A549 (cell line): ENCODE results near the gene RNF130. TPM values are rescaled to one million over a fixed set of nuclear protein-coding genes. Genes with fewer than 3 reads are reported as not detected.

ENCODE experiments used
- ATAC-seq, 2 experiments: fragments of 200-7000 bp in 1 of 2; fragments of >200 bp in 1 of 2; cut with Nextera tagmentation in 1 of 2; cut with Tn5 transposase in 1 of 2; 3 replicates each; pipeline versions ENCODE4 v1.8.0 to v1.9.1; 2018 to 2020; ENCODE audit warnings: mild to moderate bottlenecking in 1 of 2, moderate library complexity in 1 of 2
- CTCF ChIA-PET: fragments of 300-600 bp; sonication (Branson Sonifier 250); formaldehyde crosslinking; extraction: SDS; loops from one replicate; lab custom pipeline; 2021; ENCODE audit warnings: antibody characterized with exemption, inconsistent platforms; lab: Yijun Ruan, JAX
- POLR2A ChIA-PET: fragments of 350-600 bp; formaldehyde crosslinking; extraction: SDS; loops from one replicate; lab custom pipeline; 2021; ENCODE audit warnings: antibody characterized with exemption, inconsistent platforms; lab: Yijun Ruan, JAX
- DNase-seq, 2 experiments: peaks; one replicate each; pipeline versions ENCODE4 v3.0.0 to v3.0.0-alpha.2; 2011 to 2016; ENCODE audit warnings: low read depth in 1 of 2, low spot score in 1 of 2
- FAIRE-seq: peaks from 2 replicates; lab custom pipeline; 2011; peaks lifted over from hg19 to GRCh38; lab: Jason Lieb, UNC
- H3K27ac ChIP-seq, 2 experiments: fragments of >200 bp; sonication (Bioruptor Twin); formaldehyde crosslinking; 3 replicates each; pipeline ENCODE4 v1.5.1; 2016 to 2017
- H3K4me1 ChIP-seq: fragments of >200 bp; sonication (Bioruptor Twin); formaldehyde crosslinking; 3 replicates; pipeline ENCODE4 v1.6.1; 2016
- H3K4me2 ChIP-seq: fragments of >200 bp; sonication (Bioruptor Twin); formaldehyde crosslinking; 3 replicates; pipeline ENCODE4 v1.6.1; 2016
- H3K4me3 ChIP-seq: fragments of >200 bp; sonication (Bioruptor Twin); formaldehyde crosslinking; 3 replicates; pipeline ENCODE4 v1.5.1; 2016
- H3K9me3 ChIP-seq: fragments of >200 bp; sonication (Bioruptor Twin); formaldehyde crosslinking; 3 replicates; pipeline ENCODE4 v1.6.1; 2016
- BHLHE40 ChIP-seq: IDR thresholded peaks from 2 replicates; pipeline ENCODE4 v1.6.1; 2012; ENCODE audit warnings: low read depth, low read length, inconsistent platforms
- CEBPB ChIP-seq, 2 experiments: fragments of >200 bp in 1 of 2; sonication (Bioruptor Twin) in 1 of 2; formaldehyde crosslinking in 1 of 2; IDR thresholded peaks; 2 replicates each; pipeline ENCODE4 v1.6.1; 2012 to 2016
- CHD4 ChIP-seq: fragments of 200-600 bp; sonication (generic); IDR thresholded peaks from 2 replicates; pipeline ENCODE4 v1.6.1; 2016; ENCODE audit warnings: antibody characterized with exemption, mild to moderate bottlenecking, borderline replicate concordance
- EHF ChIP-seq: fragments of 250-450 bp; sonication (Bioruptor Pico); IDR thresholded peaks from 2 replicates; pipeline ENCODE4 v1.5.0; 2020; ENCODE audit warnings: mild to moderate bottlenecking
- FOSL2 ChIP-seq, 2 experiments: fragments of 450-650 bp in 1 of 2; fragments of >200 bp in 1 of 2; sonication (Bioruptor Twin) in 1 of 2; formaldehyde crosslinking; IDR thresholded peaks; 2 replicates each; pipeline versions ENCODE4 v1.5.0 to v1.6.1; 2016 to 2020; ENCODE audit warnings: mild to moderate bottlenecking in 1 of 2, moderate library complexity in 1 of 2
- HDAC2 ChIP-seq: fragments of 200-600 bp; sonication (generic); IDR thresholded peaks from 2 replicates; pipeline ENCODE4 v1.6.1; 2016
- HOXB13 ChIP-seq: fragments of 250-450 bp; sonication (Bioruptor Pico); IDR thresholded peaks from 2 replicates; pipeline ENCODE4 v1.5.0; 2020; ENCODE audit warnings: low read depth, mild to moderate bottlenecking, moderate library complexity
- HOXB5 ChIP-seq: fragments of 250-450 bp; sonication (Bioruptor Pico); IDR thresholded peaks from 2 replicates; pipeline ENCODE4 v1.5.0; 2020; ENCODE audit warnings: mild to moderate bottlenecking, moderate library complexity
- MYC ChIP-seq: IDR thresholded peaks from 2 replicates; pipeline ENCODE4 v1.6.1; 2012; ENCODE audit warnings: mild to moderate bottlenecking, inconsistent platforms, low read length, improper control_type of control experiment, borderline replicate concordance
- NFE2L2 ChIP-seq: fragments of 150-350 bp; conservative IDR thresholded peaks from 2 replicates; pipeline ENCODE4 v1.6.1; 2014; ENCODE audit warnings: low read length
- POLR2A ChIP-seq: IDR thresholded peaks from 2 replicates; pipeline ENCODE4 v1.6.1; 2012; ENCODE audit warnings: mild to moderate bottlenecking, low read length
- POLR2AphosphoS2 ChIP-seq: conservative IDR thresholded peaks from 2 replicates; pipeline ENCODE4 v1.6.1; 2012; ENCODE audit warnings: low read length, improper control_type of control experiment, inconsistent platforms
- TFCP2L1 ChIP-seq: fragments of 250-450 bp; sonication (Bioruptor Pico); IDR thresholded peaks from 2 replicates; pipeline ENCODE4 v1.5.0; 2021; ENCODE audit warnings: mild to moderate bottlenecking
- ZC3H11A ChIP-seq: fragments of 450-650 bp; IDR thresholded peaks from 2 replicates; pipeline ENCODE4 v1.6.1; 2014; ENCODE audit warnings: antibody characterized with exemption, mild to moderate bottlenecking
- ZNF302 ChIP-seq: fragments of 250-450 bp; sonication (Bioruptor Pico); IDR thresholded peaks from 2 replicates; pipeline ENCODE4 v1.9.0; 2021; ENCODE audit warnings: inconsistent platforms, mild to moderate bottlenecking, moderate library complexity
- WGBS: methylation state at CpG from one replicate; pipeline ENCODE4 v1.1.6; 2017; ENCODE audit errors: missing lambda C conversion rate; 5-methylcytosine and 5-hydroxymethylcytosine counted together
- polyA plus RNA-seq, 4 experiments: library from polyadenylated mRNA; depleted of rRNA in 3 of 4; stranded (reverse); fragments of >200 nt; fragmentation: RNase III in 1 of 4; extraction: RNeasy Plus Mini Kit Qiagen cat#74134 plus additional on column Dnase treatment in 1 of 4; gene quantifications; 2 replicates in 3 of 4; 3 replicates in 1 of 4; pipeline ENCODE4 v1.2.3, GENCODE V29; 2011 to 2017
- TF ChIP-seq, protein P1 (sequence below): fragments of 450-650 bp; IDR thresholded peaks from 2 replicates; pipeline ENCODE4 v1.6.1; 2014; ENCODE audit warnings: antibody characterized with exemption
- TF ChIP-seq, protein P2 (sequence below): fragments of 200-600 bp; sonication (generic); IDR thresholded peaks from 2 replicates; pipeline ENCODE4 v1.6.1; 2016; ENCODE audit warnings: antibody characterized with exemption, mild to moderate bottlenecking, moderate library complexity
- TF ChIP-seq, protein P3 (sequence below): fragments of 150-350 bp; IDR thresholded peaks from 2 replicates; pipeline ENCODE4 v1.6.1; 2014; ENCODE audit warnings: low read depth, mild to moderate bottlenecking, low read length
- TF ChIP-seq, protein P4 (sequence below): fragments of >200 bp; sonication (Bioruptor Twin); formaldehyde crosslinking; IDR thresholded peaks from 2 replicates; pipeline ENCODE4 v1.6.1; 2016
- TF ChIP-seq, protein P5 (sequence below): fragments of 250-450 bp; sonication (Bioruptor Pico); IDR thresholded peaks from 2 replicates; pipeline ENCODE4 v1.5.0; 2020; ENCODE audit warnings: low read depth, mild to moderate bottlenecking, moderate library complexity
- TF ChIP-seq, protein P6 (sequence below): fragments of >200 bp; sonication (Bioruptor Twin); formaldehyde crosslinking; IDR thresholded peaks from 3 replicates; pipeline ENCODE4 v1.5.1; 2016

RNF130 gene
- polyA plus RNA-seq, 2 of the 4 experiments (the other 2 are of a cell fraction) = 33.3 to 50.1 TPM

DNA sequence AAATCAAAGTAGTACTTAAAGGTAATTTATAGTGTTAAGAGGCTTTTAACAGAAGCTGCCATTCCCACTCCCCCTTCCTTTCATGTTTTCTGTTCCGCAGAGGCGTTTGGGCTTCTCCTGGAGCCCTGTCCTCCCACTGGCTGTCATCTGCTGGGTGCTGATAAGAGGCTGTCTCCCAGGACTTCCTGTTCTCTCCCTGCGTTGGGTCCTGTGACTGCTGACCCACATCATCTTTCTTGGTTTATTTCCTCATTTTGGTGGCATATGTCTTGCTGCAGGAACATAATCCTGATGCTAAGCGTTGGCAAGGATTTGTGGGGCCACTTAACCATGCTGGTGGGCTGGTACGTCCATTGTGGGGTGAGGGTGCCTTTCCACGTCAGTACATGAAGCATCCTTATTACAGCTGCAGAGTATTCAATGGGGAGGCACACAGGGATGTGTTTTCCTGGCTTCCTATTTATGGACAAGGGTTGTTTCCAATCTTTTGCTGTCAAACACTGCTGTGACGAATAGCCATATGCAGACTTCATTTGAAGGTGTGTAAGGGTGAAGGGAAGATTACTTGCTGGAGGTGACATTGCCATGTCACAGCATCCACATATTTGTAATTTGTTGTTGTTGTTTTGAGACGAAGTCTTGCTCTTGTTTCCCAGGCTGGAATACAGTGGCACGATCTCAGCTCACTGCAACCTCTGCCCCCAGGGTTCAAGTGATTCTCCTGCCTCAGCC, 22.3 kb upstream of the RNF130 start:
- POLR2A ChIA-PET = no interaction called here
- no peak for FAIRE-seq
- CTCF ChIA-PET = interaction anchor here (1.1 to 5.1 kb wide), 2 partner anchors 15 to 292 kb away, joined by 4 to 73 read pairs; no protein-coding TSS in a partner anchor

DNA sequence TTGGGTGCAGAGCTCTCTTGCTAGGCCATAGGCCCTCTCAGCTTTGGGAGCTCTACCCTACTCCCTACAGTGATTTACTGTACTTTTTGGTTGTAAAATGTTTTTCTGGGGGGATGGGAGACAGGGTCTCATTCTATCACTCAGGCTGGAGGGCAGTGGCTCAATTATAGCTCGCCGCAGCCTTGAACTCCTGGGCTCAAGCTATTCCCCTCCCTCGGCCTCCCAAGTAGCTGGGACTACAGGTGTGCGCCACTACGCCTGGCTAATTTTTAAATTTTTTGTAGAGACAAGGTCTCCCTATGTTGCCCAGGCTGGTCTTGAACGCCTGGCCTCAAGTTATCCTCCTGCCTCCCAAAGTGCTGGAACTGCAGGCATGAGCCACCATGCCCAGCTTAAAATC, 21.7 kb upstream of the RNF130 start:
- DNase-seq (no peak), FAIRE-seq (no peak), ATAC-seq (no peak)
- ChIA-PET POLR2A (no interaction called here), CTCF (interaction anchor here (1.1 to 5.1 kb wide), 3 partner anchors 14 to 291 kb away, joined by 4 to 73 read pairs (median 4); no protein-coding TSS in a partner anchor)
- Histone ChIP-seq H3K4me2 (no peak overlapping the region), H3K9me3 (no peaks in the 10 kb centered on the region), H3K4me1 (peaks cover 4% of the 10 kb centered on the region; the same call in 2 of the 3 replicates), H3K4me3 (no peak overlapping the region), H3K27ac (no peak overlapping the region)
- 78% methylated on average over 6 of the region's 6 CpGs for WGBS
- TF ChIP-seq, protein P1, sequence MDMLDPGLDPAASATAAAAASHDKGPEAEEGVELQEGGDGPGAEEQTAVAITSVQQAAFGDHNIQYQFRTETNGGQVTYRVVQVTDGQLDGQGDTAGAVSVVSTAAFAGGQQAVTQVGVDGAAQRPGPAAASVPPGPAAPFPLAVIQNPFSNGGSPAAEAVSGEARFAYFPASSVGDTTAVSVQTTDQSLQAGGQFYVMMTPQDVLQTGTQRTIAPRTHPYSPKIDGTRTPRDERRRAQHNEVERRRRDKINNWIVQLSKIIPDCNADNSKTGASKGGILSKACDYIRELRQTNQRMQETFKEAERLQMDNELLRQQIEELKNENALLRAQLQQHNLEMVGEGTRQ = no peak
- TF ChIP-seq HDAC2 (no peak), POLR2A (no peak), TFCP2L1 (CRISPR knock-in tag) (no peak), POLR2AphosphoS2 (no peak), CHD4 (no peak)
- TF ChIP-seq, protein P2, sequence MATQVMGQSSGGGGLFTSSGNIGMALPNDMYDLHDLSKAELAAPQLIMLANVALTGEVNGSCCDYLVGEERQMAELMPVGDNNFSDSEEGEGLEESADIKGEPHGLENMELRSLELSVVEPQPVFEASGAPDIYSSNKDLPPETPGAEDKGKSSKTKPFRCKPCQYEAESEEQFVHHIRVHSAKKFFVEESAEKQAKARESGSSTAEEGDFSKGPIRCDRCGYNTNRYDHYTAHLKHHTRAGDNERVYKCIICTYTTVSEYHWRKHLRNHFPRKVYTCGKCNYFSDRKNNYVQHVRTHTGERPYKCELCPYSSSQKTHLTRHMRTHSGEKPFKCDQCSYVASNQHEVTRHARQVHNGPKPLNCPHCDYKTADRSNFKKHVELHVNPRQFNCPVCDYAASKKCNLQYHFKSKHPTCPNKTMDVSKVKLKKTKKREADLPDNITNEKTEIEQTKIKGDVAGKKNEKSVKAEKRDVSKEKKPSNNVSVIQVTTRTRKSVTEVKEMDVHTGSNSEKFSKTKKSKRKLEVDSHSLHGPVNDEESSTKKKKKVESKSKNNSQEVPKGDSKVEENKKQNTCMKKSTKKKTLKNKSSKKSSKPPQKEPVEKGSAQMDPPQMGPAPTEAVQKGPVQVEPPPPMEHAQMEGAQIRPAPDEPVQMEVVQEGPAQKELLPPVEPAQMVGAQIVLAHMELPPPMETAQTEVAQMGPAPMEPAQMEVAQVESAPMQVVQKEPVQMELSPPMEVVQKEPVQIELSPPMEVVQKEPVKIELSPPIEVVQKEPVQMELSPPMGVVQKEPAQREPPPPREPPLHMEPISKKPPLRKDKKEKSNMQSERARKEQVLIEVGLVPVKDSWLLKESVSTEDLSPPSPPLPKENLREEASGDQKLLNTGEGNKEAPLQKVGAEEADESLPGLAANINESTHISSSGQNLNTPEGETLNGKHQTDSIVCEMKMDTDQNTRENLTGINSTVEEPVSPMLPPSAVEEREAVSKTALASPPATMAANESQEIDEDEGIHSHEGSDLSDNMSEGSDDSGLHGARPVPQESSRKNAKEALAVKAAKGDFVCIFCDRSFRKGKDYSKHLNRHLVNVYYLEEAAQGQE = no peak
- TF ChIP-seq, protein P3, sequence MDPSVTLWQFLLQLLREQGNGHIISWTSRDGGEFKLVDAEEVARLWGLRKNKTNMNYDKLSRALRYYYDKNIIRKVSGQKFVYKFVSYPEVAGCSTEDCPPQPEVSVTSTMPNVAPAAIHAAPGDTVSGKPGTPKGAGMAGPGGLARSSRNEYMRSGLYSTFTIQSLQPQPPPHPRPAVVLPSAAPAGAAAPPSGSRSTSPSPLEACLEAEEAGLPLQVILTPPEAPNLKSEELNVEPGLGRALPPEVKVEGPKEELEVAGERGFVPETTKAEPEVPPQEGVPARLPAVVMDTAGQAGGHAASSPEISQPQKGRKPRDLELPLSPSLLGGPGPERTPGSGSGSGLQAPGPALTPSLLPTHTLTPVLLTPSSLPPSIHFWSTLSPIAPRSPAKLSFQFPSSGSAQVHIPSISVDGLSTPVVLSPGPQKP = no peak

More for the DNA sequence above, 22.3 kb upstream of the RNF130 start:
- WGBS = 61% methylated on average over 9 of the region's 9 CpGs
- ATAC-seq = no peak
- no peak overlapping the region for H3K27ac ChIP-seq
- DNase-seq = no peak
- TF ChIP-seq, protein P2 = no peak
- TF ChIP-seq HOXB13 (CRISPR knock-in tag) (no peak), POLR2AphosphoS2 (no peak), HDAC2 (no peak), BHLHE40 (no peak), MYC (no peak), EHF (no peak), HOXB5 (CRISPR knock-in tag) (no peak), ZC3H11A (no peak), ZNF302 (CRISPR knock-in tag) (no peak), NFE2L2 (no peak), CEBPB (IDR thresholded peaks at IDR 0.05) (no peak), FOSL2 (IDR thresholded peaks at IDR 0.05) (no peak), FOSL2 (CRISPR knock-in tag; IDR thresholded peaks at IDR 0.05) (no peak)
- TF ChIP-seq, protein P4, sequence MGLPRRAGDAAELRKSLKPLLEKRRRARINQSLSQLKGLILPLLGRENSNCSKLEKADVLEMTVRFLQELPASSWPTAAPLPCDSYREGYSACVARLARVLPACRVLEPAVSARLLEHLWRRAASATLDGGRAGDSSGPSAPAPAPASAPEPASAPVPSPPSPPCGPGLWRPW = no peak
- TF ChIP-seq, protein P1 = no peak
- TF ChIP-seq, protein P5, sequence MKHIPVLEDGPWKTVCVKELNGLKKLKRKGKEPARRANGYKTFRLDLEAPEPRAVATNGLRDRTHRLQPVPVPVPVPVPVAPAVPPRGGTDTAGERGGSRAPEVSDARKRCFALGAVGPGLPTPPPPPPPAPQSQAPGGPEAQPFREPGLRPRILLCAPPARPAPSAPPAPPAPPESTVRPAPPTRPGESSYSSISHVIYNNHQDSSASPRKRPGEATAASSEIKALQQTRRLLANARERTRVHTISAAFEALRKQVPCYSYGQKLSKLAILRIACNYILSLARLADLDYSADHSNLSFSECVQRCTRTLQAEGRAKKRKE (CRISPR knock-in tag) = no peak
- TF ChIP-seq, protein P6, sequence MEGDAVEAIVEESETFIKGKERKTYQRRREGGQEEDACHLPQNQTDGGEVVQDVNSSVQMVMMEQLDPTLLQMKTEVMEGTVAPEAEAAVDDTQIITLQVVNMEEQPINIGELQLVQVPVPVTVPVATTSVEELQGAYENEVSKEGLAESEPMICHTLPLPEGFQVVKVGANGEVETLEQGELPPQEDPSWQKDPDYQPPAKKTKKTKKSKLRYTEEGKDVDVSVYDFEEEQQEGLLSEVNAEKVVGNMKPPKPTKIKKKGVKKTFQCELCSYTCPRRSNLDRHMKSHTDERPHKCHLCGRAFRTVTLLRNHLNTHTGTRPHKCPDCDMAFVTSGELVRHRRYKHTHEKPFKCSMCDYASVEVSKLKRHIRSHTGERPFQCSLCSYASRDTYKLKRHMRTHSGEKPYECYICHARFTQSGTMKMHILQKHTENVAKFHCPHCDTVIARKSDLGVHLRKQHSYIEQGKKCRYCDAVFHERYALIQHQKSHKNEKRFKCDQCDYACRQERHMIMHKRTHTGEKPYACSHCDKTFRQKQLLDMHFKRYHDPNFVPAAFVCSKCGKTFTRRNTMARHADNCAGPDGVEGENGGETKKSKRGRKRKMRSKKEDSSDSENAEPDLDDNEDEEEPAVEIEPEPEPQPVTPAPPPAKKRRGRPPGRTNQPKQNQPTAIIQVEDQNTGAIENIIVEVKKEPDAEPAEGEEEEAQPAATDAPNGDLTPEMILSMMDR = no peak
- TF ChIP-seq, all 56 proteins: peak for 0
- H3K9me3 ChIP-seq = no peaks in the 10 kb centered on the region
- no peak overlapping the region for H3K4me2 ChIP-seq
- peaks cover 4% of the 10 kb centered on the region; the same call in 2 of the 3 replicates for H3K4me1 ChIP-seq
- H3K4me3 ChIP-seq = no peak overlapping the region
